Measurements from ENCODE around the gene NES. TPM values are rescaled to one million over a fixed set of nuclear protein-coding genes. Genes with fewer than 3 reads are reported as not detected.
A peak's percentile ranks its signal among the peaks of the same experiment; 100 is the strongest.

Gene NES
- total and polyA plus RNA-seq, 12 donors: 7.7 to 26.9 (median 14.0) TPM

DNA sequence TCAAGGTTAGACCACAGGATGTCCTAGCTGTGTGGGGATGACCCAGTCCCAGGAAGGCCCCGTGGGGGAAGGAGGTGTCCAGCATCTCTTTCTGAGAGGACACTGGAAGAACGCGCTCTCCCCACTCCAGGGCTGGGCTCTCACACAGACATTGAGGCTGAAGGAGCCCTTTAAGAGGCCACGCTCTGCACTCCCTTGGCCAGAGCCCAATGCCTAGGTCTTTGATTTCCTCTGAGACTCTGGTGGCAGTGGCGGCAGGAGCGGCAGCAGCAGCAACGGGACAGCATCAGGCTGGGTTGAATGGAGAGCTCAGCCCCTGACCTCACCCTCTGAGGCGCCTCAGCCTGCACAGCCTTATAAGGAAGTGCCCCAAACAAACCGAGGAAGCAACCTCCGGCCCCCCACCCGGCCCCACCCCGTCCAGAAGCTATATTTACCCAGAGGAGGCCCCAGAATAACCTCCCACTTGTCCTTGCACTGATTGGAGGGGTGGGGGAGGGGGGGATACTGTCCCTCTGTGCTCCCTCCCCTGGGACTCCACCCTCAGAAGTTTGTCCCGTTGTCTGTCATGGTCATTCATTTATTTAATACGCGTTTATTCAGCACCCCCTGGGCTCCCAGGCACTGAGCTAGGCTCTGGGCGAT, 12.3 kb downstream of the NES start:
- no peak overlapping the region for H3K4me3 ChIP-seq
- H3K36me3 ChIP-seq (replicated peaks in 1 of 2): no peaks in the 10 kb centered on the region
- no peaks in the 10 kb centered on the region for H3K27me3 ChIP-seq
- 26 to 37% (median 32%) methylated on average over 5 to 16 of the region's 16 CpGs for WGBS, 4 donors
- intact Hi-C loops (cut with DNase I): no loop called here
- no peak for TF ChIP-seq POLR2A (IDR thresholded peaks at IDR 0.05)
- TF ChIP-seq, protein P1, sequence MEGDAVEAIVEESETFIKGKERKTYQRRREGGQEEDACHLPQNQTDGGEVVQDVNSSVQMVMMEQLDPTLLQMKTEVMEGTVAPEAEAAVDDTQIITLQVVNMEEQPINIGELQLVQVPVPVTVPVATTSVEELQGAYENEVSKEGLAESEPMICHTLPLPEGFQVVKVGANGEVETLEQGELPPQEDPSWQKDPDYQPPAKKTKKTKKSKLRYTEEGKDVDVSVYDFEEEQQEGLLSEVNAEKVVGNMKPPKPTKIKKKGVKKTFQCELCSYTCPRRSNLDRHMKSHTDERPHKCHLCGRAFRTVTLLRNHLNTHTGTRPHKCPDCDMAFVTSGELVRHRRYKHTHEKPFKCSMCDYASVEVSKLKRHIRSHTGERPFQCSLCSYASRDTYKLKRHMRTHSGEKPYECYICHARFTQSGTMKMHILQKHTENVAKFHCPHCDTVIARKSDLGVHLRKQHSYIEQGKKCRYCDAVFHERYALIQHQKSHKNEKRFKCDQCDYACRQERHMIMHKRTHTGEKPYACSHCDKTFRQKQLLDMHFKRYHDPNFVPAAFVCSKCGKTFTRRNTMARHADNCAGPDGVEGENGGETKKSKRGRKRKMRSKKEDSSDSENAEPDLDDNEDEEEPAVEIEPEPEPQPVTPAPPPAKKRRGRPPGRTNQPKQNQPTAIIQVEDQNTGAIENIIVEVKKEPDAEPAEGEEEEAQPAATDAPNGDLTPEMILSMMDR (IDR thresholded peaks at IDR 0.05): no peak
- peak overlapping the region in 3 of 5 donors; percentile 13 to 93 (median 70) for H3K27ac ChIP-seq
- H3K4me1 ChIP-seq (replicated peaks in 1 of 2): peaks cover 22 to 65% of the 10 kb centered on the region in 2 donors
- H3K9me3 ChIP-seq (replicated peaks in 1 of 3): no peaks in the 10 kb centered on the region
- peak in 6 of 7 donors; percentile 36 to 79 (median 58) for DNase-seq

GRCh38 chr1:156664046-156664766, 13.0 kb downstream of the NES start:
- Histone ChIP-seq H3K27me3 (no peaks in the 10 kb centered on the region), H3K9me3 (replicated peaks in 1 of 3) (no peaks in the 10 kb centered on the region), H3K27ac (peak overlapping the region in 2 of 5 donors; percentile 70 to 93), H3K36me3 (replicated peaks in 1 of 2) (no peaks in the 10 kb centered on the region), H3K4me3 (no peak overlapping the region), H3K4me1 (replicated peaks in 1 of 2) (peaks cover 27 to 71% of the 10 kb centered on the region in 2 donors)
- DNase-seq: no peak
- TF ChIP-seq, protein P1 (IDR thresholded peaks at IDR 0.05): no peak
- no peak for TF ChIP-seq POLR2A (IDR thresholded peaks at IDR 0.05)
- WGBS, 4 donors: 60 to 79% (median 63%) methylated on average over 5 of the region's 5 CpGs
- intact Hi-C loops (cut with DNase I): no loop called here

DNA sequence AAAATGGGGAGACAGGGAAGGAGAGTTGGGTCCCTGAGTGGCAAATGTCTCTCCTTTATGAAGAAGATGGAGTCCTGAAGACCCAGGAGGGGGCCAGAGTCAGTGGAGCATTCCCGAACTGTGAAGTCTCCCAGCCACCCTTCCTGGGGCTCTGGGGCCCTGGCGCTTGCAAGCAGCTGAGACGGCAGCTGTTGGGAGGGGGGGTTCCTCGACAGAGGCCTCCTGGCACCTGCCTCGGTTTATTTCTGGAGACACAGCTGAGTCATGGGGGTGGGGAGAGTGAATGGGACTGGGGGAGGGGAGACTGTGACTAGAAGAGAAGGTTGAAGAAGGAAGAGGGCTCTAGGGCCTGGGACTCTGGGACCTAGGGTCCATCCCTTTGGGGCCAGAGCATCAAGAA, 14.0 kb downstream of the NES start:
- no peak for TF ChIP-seq POLR2A (IDR thresholded peaks at IDR 0.05)
- TF ChIP-seq, protein P1 (IDR thresholded peaks at IDR 0.05): no peak
- intact Hi-C loops (cut with DNase I): no loop called here
- Histone ChIP-seq H3K27ac (peak overlapping the region in 2 of 5 donors; percentile 60 to 93), H3K27me3 (no peaks in the 10 kb centered on the region), H3K9me3 (replicated peaks in 1 of 3) (no peaks in the 10 kb centered on the region), H3K36me3 (replicated peaks in 1 of 2) (no peaks in the 10 kb centered on the region), H3K4me1 (replicated peaks in 1 of 2) (peaks cover 27 to 72% of the 10 kb centered on the region in 2 donors), H3K4me3 (no peak overlapping the region)
- 39 to 56% (median 49%) methylated on average over 4 to 5 of the region's 5 CpGs for WGBS, 4 donors
- DNase-seq: peak in 2 of 7 donors; percentile 37 to 46

- H3K9me3 ChIP-seq (replicated peaks in 1 of 3): no peaks in the 10 kb centered on the region
- peak overlapping the region in 2 of 5 donors; percentile 60 to 93 for H3K27ac ChIP-seq
- no peak overlapping the region for H3K4me3 ChIP-seq
- intact Hi-C loops (cut with DNase I): no loop called here
- no peak for TF ChIP-seq POLR2A (IDR thresholded peaks at IDR 0.05)
- TF ChIP-seq, protein P1 (IDR thresholded peaks at IDR 0.05): no peak
- WGBS, 4 donors: 86 to 93% (median 89%) methylated on average over 5 of the region's 5 CpGs
- H3K27me3 ChIP-seq: no peaks in the 10 kb centered on the region
- H3K36me3 ChIP-seq (replicated peaks in 1 of 2): no peaks in the 10 kb centered on the region
- H3K4me1 ChIP-seq (replicated peaks in 1 of 2): peaks cover 28 to 69% of the 10 kb centered on the region in 2 donors
- DNase-seq: no peak
These were observed 14.5 kb downstream of the NES start for GRCh38 chr1:156662800-156663055.
